HG02970 (cell line): Measurements from ENCODE around the gene DDX17.
"Not testable (repeated sequence)": the region's sequence is repeated elsewhere in the genome, so short reads cannot be mapped to it uniquely, and the experiment has no call there.

Experiments
- ATAC-seq: cut with Tn5 transposase; IDR thresholded peaks from one replicate; pipeline ENCODE4 v1.9.1; 2021; ENCODE audit warnings: mild to moderate bottlenecking, moderate library complexity, moderate number of reproducible peaks; ENCODE audit not compliant: unreplicated experiment, low FRiP score

The DDX17 gene

DNA sequence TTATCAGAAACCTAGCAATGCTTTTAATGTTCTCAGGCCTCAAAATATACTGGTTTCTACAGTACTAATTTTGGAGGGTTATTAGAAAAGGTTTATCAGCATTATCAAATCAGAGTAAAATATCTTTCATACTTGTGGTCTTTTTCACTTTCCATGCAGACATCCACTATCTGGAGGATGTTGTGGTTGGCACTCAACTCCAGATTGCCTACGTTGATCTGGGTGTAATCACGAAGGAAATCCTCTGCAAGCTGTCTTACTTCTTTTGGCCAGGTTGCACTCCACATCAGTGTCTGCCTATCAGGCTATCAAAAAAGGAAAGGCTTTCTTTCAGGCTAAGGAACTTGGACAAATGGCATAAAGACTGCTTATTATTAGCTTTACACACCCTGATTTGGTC lies 11.6 kb downstream of the DDX17 start:
- no peak for ATAC-seq

DNA sequence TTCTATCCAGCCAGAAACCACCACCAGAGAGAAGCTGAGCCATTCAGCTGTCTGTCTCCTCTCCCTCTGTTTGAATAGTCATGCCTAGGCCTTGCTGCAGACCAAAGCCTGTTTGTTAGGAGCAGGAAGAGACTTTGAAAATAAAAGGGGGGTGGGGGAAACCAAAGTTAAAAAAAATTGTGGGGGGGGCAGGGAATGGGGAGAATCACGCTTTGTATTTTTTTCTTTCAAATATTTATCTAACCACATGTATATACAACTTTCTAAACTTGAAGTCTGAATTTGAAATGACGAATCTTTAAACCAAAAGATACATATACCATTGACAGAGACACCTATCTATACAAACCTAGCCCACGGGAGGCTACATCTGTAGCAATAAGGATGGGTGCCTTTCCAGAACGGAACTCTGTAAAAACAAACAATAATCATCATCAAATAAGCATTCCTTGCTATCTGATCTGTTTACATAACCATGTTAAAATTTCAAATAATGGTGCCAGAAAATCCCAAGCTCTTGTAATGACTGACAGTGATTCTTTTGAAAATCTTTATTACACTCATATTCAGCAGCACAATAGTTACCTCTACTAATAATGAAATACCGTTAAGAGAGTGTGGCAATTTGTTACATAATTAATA lies 14.3 kb downstream of the DDX17 start:
- ATAC-seq: no peak

DNA sequence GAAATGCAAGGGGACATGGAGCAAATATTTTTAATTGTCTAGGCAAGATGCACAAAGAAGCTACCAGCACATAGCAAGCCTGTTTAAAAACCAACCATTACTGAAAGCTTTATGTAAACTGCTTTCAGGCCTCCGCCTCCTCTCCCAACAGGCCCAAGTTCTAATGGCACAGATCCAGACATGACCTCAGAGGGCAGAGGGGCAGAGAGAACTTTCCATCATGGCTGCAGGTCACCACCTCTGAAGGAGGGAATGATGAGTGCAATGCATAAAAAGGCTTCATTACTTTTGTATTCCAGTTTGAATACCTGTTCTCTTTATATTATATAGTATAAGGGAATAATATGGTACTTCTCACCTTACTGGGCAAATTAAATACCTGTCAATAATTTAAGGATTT lies 15.2 kb downstream of the DDX17 start:
- ATAC-seq: no peak

DNA sequence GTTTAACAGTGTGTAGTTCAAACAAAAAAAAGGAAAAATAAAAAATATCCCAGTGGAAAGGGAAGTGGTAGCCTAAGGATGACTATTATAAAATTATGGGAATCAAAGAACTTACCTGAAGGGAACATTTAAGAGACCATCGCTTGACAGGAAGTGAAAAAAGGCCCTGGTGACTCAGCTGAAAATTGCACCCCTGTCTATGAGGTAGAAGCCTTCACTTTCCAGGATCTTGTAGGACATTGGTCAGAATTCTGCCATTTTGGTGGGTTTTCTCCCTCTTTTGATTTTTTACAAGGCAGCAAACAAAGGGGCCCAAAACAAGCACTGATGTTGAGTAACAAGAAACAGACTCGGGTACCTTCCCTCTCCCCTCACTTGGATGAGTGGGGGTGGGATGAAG lies 15.6 kb downstream of the DDX17 start:
- no peak for ATAC-seq

DNA sequence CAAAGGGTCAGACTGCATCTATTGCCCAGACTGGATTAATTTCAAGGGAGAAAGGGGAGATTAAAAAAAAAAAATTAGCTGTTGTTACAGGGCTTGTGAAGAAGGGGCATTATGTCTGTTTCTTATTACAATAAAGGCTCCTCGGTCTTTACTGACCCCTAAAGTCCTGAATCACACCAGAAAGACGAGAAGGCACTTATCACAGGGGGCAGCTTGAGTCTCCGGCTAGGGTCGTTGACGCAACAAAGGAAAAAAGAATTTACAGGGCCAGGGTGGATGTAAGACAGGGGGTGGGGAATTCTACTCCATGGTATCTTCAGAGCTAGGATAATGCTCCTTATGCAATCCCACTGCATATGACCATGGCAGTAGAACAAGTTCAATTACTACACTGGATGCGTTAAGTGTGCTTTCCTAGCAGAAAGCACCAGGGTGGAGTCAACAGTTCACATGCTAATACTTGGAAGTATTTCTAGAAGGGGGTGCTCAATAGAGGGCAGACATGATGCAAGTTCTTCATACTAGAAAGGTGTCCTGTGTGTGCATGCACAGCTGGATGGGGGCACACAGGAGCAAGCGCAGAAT lies 16.5 kb downstream of the DDX17 start:
- ATAC-seq: no peak

DNA sequence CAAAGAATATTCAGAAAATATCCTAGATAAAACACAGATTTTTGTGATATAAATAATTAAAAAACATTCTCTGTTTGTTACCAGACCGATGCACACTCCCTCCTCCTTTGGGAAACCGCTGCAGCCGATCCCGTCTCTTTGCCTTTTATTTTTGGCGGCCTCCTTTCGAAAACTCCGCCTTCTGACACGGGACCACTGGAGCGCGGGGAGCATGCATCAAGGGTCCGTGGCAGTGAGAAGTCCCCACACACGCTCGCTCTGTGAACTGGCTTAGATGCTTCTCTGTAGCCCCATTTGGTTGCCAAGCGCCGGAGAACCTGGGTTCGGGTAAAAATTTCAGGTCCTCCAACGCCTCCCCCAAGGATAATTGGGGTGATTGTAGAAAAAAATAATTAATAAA lies 17.0 kb downstream of the DDX17 start:
- ATAC-seq: no peak

DNA sequence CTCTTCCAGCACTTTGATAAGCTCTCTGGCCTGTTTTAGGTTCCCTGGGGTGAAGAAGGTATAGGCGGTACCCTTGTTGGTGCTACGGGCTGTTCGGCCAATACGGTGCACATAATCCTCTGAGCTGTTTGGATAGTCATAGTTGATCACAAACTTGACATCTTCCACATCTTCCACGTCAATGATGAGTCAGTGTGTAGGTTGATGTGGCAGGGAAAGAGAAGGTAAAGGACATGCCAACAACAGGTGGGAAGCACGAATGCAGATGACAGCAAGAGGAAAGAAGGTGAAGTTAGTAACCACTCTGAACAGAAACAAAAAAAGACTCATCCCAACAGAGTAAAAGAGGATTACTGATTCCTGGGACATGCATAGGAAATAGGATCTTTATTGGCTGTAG lies 18.2 kb downstream of the DDX17 start:
- ATAC-seq: no peak

DNA sequence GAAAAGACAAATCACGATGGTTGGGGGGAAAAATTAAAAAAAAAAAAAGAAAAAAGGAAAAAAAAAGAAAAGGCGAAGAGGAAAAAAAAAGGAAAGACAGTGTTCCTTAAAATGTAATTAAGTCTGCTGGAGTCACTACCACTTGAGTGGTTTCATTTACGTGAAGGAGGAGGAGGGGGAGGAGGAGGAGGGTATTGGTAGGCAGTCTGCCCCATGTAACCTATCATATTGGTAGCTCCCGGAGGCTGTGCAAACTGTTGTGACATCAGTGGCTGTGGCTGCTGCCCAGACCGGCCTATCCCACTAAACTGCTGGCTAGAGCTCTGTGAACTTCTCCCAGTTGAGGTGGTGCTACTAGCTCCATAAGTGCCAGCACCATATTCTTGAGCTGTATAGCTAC lies 20.3 kb downstream of the DDX17 start:
- ATAC-seq: no peak

DNA sequence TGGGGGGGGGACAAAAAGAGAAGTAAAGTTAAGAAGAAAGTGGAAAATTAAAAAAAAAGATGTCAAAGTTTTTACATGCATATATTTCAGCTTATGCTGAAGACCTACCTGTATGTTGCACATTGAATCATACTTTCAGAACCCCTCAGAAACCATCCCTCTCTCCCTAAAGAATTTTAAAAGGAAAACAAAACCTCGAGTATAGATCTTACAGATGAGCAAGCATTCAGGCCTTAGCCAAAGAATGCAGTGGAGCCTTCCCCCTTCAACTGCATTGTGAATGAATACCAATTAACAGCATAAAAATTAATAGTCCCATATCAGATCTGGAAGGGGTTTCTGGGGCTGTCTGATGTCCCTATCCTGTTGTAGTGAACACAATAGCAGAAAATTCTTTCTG lies 21.9 kb downstream of the DDX17 start:
- no peak for ATAC-seq

DNA sequence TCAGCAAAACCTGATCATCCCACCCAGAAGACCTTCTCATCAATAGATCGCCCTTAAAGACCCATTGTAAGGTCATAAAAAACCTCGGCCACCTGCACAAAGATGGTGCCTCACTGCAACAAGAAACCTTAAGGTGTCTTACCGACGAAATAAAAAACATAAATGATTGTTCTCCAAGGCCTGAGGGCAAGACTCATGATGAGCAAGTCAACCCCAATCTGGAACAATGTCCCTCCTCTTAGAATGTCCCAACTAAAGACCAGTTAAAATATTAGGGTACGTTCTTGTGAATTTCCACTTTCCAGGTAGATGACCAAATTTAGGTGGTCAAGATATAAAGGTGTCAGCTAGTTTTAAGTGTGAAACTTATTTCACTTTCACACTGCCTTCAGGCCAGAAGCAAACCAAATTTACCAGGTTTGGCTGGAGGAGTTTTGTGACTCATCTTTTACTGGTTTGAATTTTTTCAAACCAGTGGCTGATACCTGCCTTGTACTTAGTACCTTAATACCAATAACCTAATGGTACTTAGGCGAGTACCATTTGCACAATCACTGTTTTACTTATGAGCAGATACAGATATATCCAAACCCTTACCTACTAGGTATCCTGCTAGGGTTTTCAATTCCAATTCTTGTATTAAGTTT lies 23.3 kb downstream of the DDX17 start:
- no peak for ATAC-seq

DNA sequence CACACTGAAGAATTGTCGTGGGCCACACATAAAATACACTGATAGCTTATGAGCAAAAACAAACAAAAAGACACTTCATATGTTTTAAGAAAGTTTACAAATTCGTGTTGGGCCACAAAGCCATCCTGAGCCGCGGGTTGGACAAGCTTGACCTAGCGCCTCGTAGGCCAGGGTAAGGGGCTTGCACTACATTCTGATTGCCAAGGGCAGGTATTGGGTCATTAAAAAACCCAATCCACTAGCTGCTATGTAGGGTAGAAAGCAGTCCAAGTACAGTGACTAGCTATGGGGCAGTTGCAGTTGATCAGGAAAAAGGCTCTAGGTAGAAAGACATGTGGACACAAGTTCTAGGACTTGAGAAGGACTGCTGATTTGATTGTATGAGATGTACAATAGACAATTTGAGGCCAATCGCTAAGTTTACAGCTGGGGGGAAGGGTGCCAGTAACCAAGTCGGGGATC lies 24.2 kb downstream of the DDX17 start:
- no peak for ATAC-seq

DNA sequence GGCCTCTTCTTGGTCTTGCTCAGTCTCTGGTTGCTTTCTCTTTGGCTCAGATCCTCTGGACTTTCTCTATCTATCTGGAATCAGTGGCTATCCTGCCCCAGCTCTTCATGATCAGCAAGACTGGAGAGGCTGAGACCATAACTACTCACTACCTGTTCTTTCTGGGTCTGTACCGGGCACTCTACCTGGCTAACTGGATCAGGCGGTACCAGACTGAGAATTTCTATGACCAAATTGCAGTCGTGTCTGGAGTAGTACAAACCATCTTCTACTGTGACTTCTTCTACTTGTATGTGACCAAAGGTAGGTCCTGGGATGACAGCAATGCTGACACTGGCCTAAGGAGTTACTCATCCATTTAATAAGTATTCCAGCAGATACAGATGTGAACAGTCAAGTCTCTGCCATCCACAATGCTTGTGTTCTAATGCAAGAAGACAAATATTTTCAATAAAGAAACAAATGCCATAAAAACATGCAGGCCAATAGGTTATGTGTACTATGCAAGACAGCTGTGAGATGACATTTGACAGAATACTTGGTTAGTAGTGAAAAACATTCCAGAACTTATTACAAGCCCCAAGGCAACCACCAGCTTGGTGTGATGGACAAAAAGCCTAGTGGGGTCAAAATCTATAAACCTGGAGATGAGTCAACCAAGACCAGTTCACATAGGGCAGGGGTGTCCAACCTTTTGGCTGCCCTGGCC lies 24.8 kb downstream of the DDX17 start:
- ATAC-seq: no peak

DNA sequence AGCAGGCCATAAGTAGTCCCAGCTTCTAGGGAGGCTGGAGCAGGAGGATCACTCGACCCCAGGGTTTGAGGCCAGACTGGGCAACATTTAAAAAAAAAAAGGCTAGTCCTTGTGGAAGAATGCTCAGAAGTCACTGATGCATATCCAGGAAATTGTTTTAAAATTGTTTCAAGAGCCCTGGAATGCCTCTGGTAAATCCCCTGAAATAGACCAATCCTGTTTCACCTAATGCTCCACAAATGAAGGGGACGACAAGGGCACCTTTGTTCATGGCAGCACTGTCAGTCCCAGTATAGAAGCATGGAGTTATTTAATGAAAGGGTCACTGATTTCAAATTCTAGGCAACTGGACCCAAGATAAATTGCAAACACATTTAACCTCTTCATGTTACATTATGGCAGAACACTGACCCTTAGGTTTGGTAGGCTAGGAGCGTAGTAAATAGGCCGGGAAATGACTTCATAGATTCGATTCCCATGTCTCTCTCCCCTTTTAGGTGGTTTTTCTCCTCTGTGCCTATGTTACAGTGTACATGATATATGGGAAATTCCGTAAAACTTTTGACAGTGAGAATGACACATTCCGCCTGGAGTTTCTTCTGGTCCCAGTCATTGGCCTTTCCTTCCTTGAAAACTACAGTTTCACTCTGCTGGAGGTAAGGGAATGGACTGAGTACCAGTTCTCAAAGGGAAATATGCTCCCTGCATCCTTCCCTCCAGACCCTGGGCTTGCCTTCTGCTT lies 26.8 kb downstream of the DDX17 start:
- no peak for ATAC-seq

DNA sequence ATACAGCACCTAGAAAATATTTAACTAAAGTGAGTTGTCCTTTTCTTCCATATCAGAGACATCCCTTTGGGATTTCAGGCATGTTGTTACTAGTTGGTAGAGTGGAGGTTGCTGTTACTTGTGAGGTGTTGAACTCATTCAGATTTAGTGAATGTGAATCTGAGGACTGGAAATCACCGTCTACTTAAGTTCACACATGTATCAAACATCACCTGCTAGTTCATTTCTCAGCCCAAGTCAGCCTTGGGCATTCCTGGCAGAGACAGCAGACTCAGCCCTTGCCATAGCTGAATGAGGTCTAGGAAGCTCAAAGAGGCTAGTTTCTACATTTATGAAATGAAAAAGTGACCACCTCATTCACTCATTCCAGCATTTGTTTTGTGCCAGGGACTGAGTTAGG lies 28.5 kb downstream of the DDX17 start:
- ATAC-seq: no peak

DNA sequence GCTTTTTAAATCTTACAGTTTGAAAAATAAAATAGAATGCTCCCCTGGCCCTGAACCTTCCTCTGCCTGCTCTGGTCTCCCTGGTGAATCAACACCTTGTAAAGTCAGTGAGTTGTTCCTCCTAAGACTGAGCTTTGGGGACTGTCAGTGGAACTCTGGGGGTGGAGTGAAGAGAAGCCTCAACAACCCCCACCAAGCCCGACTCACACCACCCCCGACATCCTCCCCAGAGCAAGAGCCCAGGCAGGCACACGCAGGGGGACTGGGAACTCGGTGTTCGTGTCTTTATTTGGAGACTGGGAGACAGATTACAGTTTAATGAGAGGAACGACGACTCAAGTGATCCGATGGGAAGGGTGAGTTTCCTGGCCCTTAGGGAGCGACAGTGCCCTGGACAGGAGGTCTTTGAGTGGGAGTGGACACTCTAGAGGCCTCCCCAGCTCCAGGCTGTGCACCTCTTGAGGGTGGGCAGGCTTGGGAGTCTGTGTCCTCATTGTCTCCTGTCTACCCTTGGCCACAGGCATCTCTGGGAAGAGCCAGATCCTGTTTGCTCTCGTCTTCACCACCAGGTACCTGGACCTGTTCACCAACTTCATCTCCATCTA lies 32.0 kb downstream of the DDX17 start:
- no peak for ATAC-seq

DNA sequence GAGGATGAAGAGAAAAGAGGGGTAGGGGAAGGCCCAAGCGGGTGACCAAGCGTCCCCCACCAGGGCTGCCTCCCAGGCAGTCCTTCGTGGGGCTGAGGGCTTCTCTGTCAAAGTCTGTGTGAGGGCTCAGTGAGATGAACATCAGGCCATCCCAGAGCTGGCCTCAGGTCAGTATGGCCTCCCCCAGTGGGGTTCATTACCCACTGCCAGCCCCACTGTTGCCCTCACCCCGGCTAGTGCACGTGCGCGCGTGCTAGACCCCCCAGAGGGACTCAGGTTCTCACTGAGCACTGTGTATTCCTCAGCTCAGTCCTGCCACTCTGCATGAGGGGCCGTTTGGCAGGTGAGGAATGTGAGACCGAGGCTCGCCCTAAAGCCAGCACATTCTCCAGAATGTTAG lies 34.9 kb downstream of the DDX17 start:
- no peak for ATAC-seq

DNA sequence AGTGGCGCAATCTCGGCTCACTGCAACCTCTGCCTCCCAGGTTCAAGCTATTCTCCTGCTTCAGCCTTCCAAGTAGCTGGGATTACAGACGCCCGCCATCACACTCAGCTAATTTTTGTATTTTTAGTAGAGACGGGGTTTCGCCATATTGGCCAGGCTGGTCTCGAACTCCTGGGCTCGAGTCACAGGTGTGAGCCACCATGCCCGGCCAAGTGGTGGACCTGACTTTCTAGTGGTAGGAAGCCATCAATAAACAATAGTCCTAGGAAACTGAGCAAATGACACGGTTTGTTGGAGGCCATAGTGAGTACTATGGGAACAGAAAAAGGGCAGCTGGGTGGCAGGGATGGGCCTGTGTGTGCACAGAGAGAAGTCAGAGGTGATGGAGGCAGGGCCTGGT lies 35.9 kb downstream of the DDX17 start:
- ATAC-seq: not testable (repeated sequence)

DNA sequence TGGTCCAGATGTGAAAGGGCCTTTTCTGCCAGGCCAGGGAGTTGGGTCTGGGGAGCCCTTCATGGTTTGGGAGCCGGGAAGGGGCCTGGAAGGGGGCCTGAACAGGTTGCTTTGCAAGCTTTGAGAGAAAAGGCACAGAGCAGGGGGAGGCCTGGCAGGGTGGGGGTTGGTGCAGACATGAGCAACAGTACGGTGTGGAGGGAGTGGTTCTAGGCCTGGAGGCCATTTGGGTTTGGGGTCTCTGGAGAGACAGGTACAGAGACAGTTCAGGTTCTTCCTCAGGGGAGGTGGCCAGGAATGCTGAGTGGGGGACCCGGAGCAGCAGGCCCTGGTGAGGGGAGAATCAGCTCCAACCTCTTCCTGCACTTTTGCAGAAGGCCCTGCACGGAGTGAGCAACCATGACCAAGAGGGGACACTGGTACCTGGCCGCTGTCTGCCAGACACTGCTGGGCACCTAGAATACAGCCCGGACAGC lies 36.8 kb downstream of the DDX17 start:
- ATAC-seq: no peak

DNA sequence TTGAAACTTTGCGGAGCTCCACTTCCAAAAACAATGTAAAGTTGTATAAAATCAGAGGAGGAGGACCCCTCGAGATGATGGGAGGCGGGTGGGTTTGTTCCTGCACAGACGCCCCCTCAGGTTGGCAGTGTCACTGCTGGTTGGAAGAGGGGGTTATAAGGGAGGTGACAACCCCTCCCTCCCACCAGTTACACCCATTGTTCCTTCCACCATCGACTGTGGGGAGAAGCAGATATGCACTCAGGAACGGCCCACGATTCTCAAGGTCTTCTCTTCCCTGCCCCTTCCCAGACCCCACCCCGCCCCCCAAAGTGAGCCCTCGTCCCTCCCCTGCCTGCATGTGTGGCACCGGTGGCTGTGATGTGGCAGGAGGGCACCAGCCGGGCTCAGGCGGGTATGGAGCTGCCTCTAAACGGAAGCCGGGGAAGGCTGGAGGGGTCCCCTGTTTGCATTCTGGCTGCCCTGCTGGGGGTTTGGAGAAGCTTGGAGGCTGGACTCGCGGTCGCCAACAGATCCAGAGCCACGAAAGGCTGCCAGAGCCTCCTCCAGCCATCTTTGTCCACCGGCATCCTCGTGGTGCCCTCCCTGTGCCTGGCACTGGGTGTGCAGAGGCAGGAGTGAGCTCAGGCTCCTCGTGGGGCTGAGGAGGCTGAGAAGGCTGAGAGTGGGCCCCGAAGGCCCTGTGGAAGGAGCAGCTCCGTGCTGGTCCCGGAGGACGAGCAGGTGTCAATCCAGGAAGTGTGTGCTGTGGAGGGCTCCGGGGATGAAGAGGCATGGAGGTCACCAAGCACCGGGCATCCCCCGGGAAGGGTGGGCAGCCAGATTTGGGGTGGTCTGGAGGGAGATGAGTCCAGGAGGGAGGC lies 37.4 kb downstream of the DDX17 start:
- ATAC-seq: no peak
